GM21360 (cell line): ENCODE results near the gene EHBP1.

Source experiments
- ATAC-seq: cut with Tn5 transposase; IDR thresholded peaks from one replicate; pipeline ENCODE4 v1.9.1; 2021; ENCODE audit warnings: mild to moderate bottlenecking, moderate library complexity; ENCODE audit not compliant: unreplicated experiment

Gene EHBP1

GRCh38 chr2:62939735-62940491 is 234.4 kb downstream of the EHBP1 start:
- no peak for ATAC-seq

- no peak for ATAC-seq
These were observed 235.2 kb downstream of the EHBP1 start for GRCh38 chr2:62940697-62941096.

GRCh38 chr2:62941413-62941812 is 235.9 kb downstream of the EHBP1 start:
- no peak for ATAC-seq

- ATAC-seq: no peak
These were observed 238.8 kb downstream of the EHBP1 start for GRCh38 chr2:62944362-62944761.

- ATAC-seq: no peak
These were observed 241.9 kb downstream of the EHBP1 start for GRCh38 chr2:62947403-62947802.

GRCh38 chr2:62956651-62957050 is 251.1 kb downstream of the EHBP1 start:
- no peak for ATAC-seq

- no peak for ATAC-seq
These were observed 252.7 kb downstream of the EHBP1 start for GRCh38 chr2:62958206-62958605.

GRCh38 chr2:62964050-62964449 is 258.5 kb downstream of the EHBP1 start:
- no peak for ATAC-seq

- no peak for ATAC-seq
These were observed 259.2 kb downstream of the EHBP1 start for GRCh38 chr2:62964671-62965070.

- no peak for ATAC-seq
These were observed 261.5 kb downstream of the EHBP1 start for GRCh38 chr2:62966991-62967390.

- ATAC-seq: no peak
These were observed 262.7 kb downstream of the EHBP1 start for GRCh38 chr2:62968168-62968567.

- no peak for ATAC-seq
These were observed 263.2 kb downstream of the EHBP1 start for GRCh38 chr2:62968668-62969067.

- ATAC-seq: no peak
These were observed 266.4 kb downstream of the EHBP1 start for GRCh38 chr2:62971936-62972335.

GRCh38 chr2:62972601-62973000 is 267.1 kb downstream of the EHBP1 start:
- no peak for ATAC-seq

GRCh38 chr2:62974999-62975398 is 269.5 kb downstream of the EHBP1 start:
- ATAC-seq: no peak

- no peak for ATAC-seq
These were observed 286.1 kb downstream of the EHBP1 start for GRCh38 chr2:62991605-62992004.

GRCh38 chr2:62992561-62992960 is 287.0 kb downstream of the EHBP1 start:
- ATAC-seq: no peak

GRCh38 chr2:62994206-62994605 is 288.7 kb downstream of the EHBP1 start:
- no peak for ATAC-seq

GRCh38 chr2:62996534-62997186 is 291.1 kb downstream of the EHBP1 start:
- ATAC-seq: no peak

GRCh38 chr2:62998949-62999348 is 293.4 kb downstream of the EHBP1 start:
- no peak for ATAC-seq

GRCh38 chr2:62999905-63000304 is 294.4 kb downstream of the EHBP1 start:
- ATAC-seq: no peak

- no peak for ATAC-seq
These were observed 295.3 kb downstream of the EHBP1 start for GRCh38 chr2:63000801-63001200.

- no peak for ATAC-seq
These were observed 296.1 kb downstream of the EHBP1 start for GRCh38 chr2:63001576-63001975.
